Upper lobe of left lung (tissue), 6 donors: ENCODE data around the gene DSE. TPM values are rescaled to one million over a fixed set of nuclear protein-coding genes. Genes with fewer than 3 reads are reported as not detected.

Source experiments
- ATAC-seq, 2 donors: fragments of 200-7000 bp; cut with Tn5 transposase; one replicate each; pipeline ENCODE4 v1.9.1; 2022; ENCODE audit warnings: mild to moderate bottlenecking in 2 of 2, moderate library complexity in 2 of 2; ENCODE audit not compliant: low FRiP score in 2 of 2
- DNase-seq, 2 donors: peaks; one replicate each; pipeline ENCODE4 v3.0.0-alpha.2; 2019 to 2020
- H3K27ac ChIP-seq, 4 donors: fragments of 200-600 bp; sonication (generic); one replicate each; pipeline ENCODE4 v1.5.1; 2016 to 2019
- H3K27me3 ChIP-seq, 4 donors: fragments of 200-600 bp; sonication (generic); one replicate each; pipeline ENCODE4 v1.5.1; 2017 to 2019
- H3K36me3 ChIP-seq, 4 donors: fragments of 200-600 bp; sonication (generic); one replicate each; pipeline ENCODE4 v1.5.1; 2016 to 2019
- H3K4me1 ChIP-seq, 4 donors: fragments of 200-600 bp; sonication (generic); one replicate each; pipeline ENCODE4 v1.5.1; 2018 to 2019
- H3K4me3 ChIP-seq, 4 donors: fragments of 200-600 bp; sonication (generic); one replicate each; pipeline ENCODE4 v1.5.1; 2017 to 2019; ENCODE audit warnings: mild to moderate bottlenecking in 2 of 4, moderate library complexity in 1 of 4
- H3K9me3 ChIP-seq, 4 donors: fragments of 200-600 bp; sonication (generic); one replicate each; pipeline ENCODE4 v1.5.1; 2018 to 2019
- CTCF ChIP-seq, 6 experiments: fragments of 450-650 bp in 4 of 6; fragments of 200-600 bp in 2 of 6; sonication (generic) in 2 of 6; IDR thresholded peaks; one replicate each; pipeline ENCODE4 v1.5.1; 2016 to 2019; ENCODE audit warnings: antibody characterized with exemption in 6 of 6
- EP300 ChIP-seq, 4 donors: sonication (generic); formaldehyde crosslinking; IDR thresholded peaks; one replicate each; pipeline ENCODE4 v1.5.1; 2017; ENCODE audit warnings: antibody characterized with exemption in 4 of 4, control low read depth in 2 of 4
- POLR2A ChIP-seq, 4 donors: fragments of 450-650 bp; IDR thresholded peaks; one replicate each; pipeline ENCODE4 v1.5.1; 2016 to 2017; ENCODE audit warnings: antibody characterized with exemption in 4 of 4, mild to moderate bottlenecking in 2 of 4
- POLR2AphosphoS5 ChIP-seq, 2 donors: sonication (generic); formaldehyde crosslinking; IDR thresholded peaks; one replicate each; pipeline ENCODE4 v1.5.1; 2017; ENCODE audit warnings: antibody characterized with exemption in 2 of 2
- WGBS, 2 donors: methylation state at CpG; one replicate each; pipeline ENCODE4 v1.1.5; 2017 to 2018; 5-methylcytosine and 5-hydroxymethylcytosine counted together
- total RNA-seq, 6 donors: library from RNA; depleted of rRNA in 4 of 6; stranded (reverse); fragments of >200 nt in 4 of 6; gene quantifications; one replicate each; pipeline versions ENCODE4 v1.1.0 to v1.2.1, GENCODE V29; 2016 to 2021
- donor health status: DM: no; HTN: no; CAD: no; lungs with moderate emphysema.
- donor health status: DM: no; HTN: yes; CAD: no; lungs with severe emphysema.

DSE gene
- total RNA-seq, 6 donors from 2014 or later: 20.1 to 68.1 (median 40.6) TPM

- ATAC-seq (no peak), DNase-seq (no peak)
- no peaks in the 10 kb centered on the region for H3K27me3 ChIP-seq
- no peaks in the 10 kb centered on the region for H3K9me3 ChIP-seq
- H3K4me1 ChIP-seq: no peaks in the 10 kb centered on the region
- TF ChIP-seq POLR2AphosphoS5 (IDR thresholded peaks at IDR 0.05) (no peak), POLR2A (IDR thresholded peaks at IDR 0.05) (no peak), EP300 (IDR thresholded peaks at IDR 0.05) (no peak), CTCF (IDR thresholded peaks at IDR 0.05) (no peak)
- H3K36me3 ChIP-seq: peaks cover 0 to 12% (median 2%) of the 10 kb centered on the region in 4 donors
- H3K4me3 ChIP-seq: no peak overlapping the region
- H3K27ac ChIP-seq: no peak overlapping the region
Measured at GRCh38 chr6:116437656-116438055, 66.9 kb downstream of the DSE start.

DNA sequence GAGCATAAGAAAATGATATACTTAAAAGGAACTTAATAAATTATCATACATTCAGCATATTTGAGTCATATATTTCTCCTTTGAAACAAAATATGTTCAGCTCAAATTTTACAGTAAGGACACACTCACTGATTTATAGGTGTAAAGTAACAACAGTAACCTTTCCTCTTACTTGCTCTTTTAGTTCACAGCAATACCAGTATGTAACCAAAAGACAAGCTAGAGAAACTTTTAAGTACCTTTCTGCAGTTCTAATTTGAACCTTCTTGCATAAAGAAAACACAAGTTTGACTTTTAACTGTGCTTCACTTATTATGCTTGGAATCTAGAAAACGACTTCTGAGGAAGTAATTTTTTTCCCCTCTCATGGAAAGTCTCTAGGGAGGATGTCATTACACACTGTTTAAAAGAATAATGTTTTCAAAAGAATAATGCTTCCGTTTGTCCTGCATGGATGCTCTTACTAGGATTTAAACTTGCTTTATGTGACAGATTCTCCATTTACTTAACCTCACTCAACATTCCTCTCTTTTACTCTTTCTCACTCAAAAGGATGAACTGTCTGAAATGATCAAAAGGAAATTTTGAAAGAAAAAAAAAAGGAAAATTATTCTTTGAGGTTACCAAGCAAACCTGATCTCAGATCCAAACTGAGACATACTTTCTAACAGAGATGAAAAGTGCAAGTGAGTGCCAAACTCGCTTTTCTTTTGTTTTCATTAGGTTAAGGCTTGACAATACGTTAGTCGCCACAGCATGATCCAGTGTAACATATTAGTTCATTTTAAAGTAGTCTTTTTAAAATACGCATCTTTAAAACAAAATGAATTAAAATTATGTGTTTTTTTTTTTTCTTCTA is 68.1 kb downstream of the DSE start:
- peaks cover 0 to 9% (median 2%) of the 10 kb centered on the region in 4 donors for H3K36me3 ChIP-seq
- H3K4me3 ChIP-seq: no peak overlapping the region
- no peaks in the 10 kb centered on the region for H3K27me3 ChIP-seq
- DNase-seq (no peak), ATAC-seq (no peak)
- WGBS, 2 donors: 60 to 65% methylated on average over 6 of the region's 6 CpGs
- TF ChIP-seq POLR2A (IDR thresholded peaks at IDR 0.05) (no peak), POLR2AphosphoS5 (IDR thresholded peaks at IDR 0.05) (no peak), CTCF (IDR thresholded peaks at IDR 0.05) (no peak), EP300 (IDR thresholded peaks at IDR 0.05) (no peak)
- no peaks in the 10 kb centered on the region for H3K9me3 ChIP-seq
- H3K4me1 ChIP-seq: peaks cover 0 to 2% (median under 1%) of the 10 kb centered on the region in 4 donors
- H3K27ac ChIP-seq: no peak overlapping the region

GRCh38 chr6:116439522-116440051 is 68.8 kb downstream of the DSE start:
- ATAC-seq (no peak), DNase-seq (no peak)
- H3K9me3 ChIP-seq: no peaks in the 10 kb centered on the region
- no peaks in the 10 kb centered on the region for H3K27me3 ChIP-seq
- no peak for TF ChIP-seq POLR2AphosphoS5 (IDR thresholded peaks at IDR 0.05)
- no peak for TF ChIP-seq CTCF (IDR thresholded peaks at IDR 0.05)
- TF ChIP-seq POLR2A (IDR thresholded peaks at IDR 0.05): no peak
- TF ChIP-seq EP300 (IDR thresholded peaks at IDR 0.05): no peak
- peaks cover 0 to 6% (median 2%) of the 10 kb centered on the region in 4 donors for H3K4me1 ChIP-seq
- WGBS, 2 donors: 63 to 86% methylated on average over 1 of the region's 1 CpG
- peaks cover 0 to 9% (median 2%) of the 10 kb centered on the region in 4 donors for H3K36me3 ChIP-seq
- H3K4me3 ChIP-seq: no peak overlapping the region
- no peak overlapping the region for H3K27ac ChIP-seq

DNA sequence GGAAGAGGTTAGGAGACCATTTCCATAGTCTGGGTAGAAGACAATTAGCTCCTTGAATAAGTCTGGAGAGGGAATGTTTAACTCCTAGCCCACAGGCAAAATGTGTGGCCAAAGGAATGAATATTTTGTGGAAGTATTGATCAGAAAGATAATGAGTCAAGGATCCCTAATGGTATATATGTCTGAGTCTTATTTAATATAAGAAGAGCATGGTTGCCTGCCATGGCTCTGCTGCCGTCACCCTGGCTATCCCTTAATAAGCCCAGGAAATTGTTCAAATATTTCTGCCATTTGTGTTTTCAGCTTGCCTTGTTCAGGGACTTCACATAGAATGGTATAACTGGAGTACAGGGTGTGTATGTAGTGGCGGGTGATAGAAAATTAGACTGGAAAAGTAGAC is 72.4 kb downstream of the DSE start:
- no peaks in the 10 kb centered on the region for H3K27me3 ChIP-seq
- no peak for ATAC-seq
- no peaks in the 10 kb centered on the region for H3K36me3 ChIP-seq
- H3K4me3 ChIP-seq: no peak overlapping the region
- H3K27ac ChIP-seq: no peak overlapping the region
- WGBS, 2 donors: 80 to 84% methylated on average over 2 of the region's 2 CpGs
- no peaks in the 10 kb centered on the region for H3K9me3 ChIP-seq
- no peak for DNase-seq
- TF ChIP-seq POLR2A (IDR thresholded peaks at IDR 0.05) (no peak), CTCF (IDR thresholded peaks at IDR 0.05) (no peak), POLR2AphosphoS5 (IDR thresholded peaks at IDR 0.05) (no peak), EP300 (IDR thresholded peaks at IDR 0.05) (no peak)
- peaks cover 6 to 14% (median 10%) of the 10 kb centered on the region in 4 donors for H3K4me1 ChIP-seq
